Measurements from ENCODE around the gene VPS50.

Gene VPS50

DNA sequence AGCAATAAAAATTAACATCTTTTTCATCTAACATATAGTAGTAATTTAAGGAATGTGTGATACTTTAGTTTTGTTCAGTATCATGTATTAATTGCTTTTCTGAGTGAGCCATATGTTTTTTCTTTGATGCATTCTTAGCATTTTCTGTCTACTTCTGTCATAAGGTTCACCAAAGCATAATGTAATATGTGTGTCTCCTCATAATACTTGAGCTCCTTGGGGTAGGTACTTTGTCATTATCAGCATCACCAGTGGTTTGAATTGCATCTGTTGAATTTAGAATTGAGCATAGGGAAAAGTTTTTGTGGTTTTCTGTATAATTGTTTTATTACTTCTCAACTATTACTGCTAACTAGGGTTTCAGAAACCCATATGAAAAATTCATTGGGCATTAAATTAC is 26.5 kb downstream of the VPS50 start:
- no peaks in the 10 kb centered on the region for H3K27me3 ChIP-seq (ENCODE audit: insufficient read depth, low read length)
- H3K36me3 ChIP-seq (ENCODE audit: insufficient read depth, low read length), result peaks cover 8% of the 10 kb centered on the region
- H2AFZ ChIP-seq (ENCODE audit: low read depth, low read length), result no peak overlapping the region
- H3K9me3 ChIP-seq (ENCODE audit: low read length), result no peaks in the 10 kb centered on the region
- H3K4me3 ChIP-seq (ENCODE audit: low read length), result no peak overlapping the region
- no peaks in the 10 kb centered on the region for H3K4me1 ChIP-seq (ENCODE audit: insufficient read depth, low read length)

DNA sequence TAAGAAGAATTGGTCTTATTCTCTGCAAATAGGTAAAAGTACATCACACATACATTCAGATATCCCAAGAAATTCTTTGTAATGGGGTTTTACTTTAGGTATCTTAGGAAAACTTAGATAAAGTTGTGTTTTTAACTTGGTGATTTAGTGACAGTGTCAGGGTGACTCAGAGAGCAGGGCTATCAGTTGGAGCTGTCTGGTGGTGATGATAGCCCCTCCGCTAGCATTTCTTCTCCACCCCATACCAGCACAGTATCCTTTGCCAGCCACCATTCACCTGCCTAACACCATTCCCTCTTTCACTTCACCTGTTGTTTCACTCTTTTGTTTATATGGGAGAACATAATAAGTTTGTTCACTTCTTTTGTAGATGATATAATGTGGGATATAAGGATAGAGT is 30.4 kb downstream of the VPS50 start:
- Histone ChIP-seq H3K36me3 (ENCODE audit: insufficient read depth, low read length) (peaks cover 6% of the 10 kb centered on the region), H3K27me3 (ENCODE audit: insufficient read depth, low read length) (no peaks in the 10 kb centered on the region), H3K9me3 (ENCODE audit: low read length) (no peaks in the 10 kb centered on the region), H3K4me1 (ENCODE audit: insufficient read depth, low read length) (no peaks in the 10 kb centered on the region), H3K4me3 (ENCODE audit: low read length) (no peak overlapping the region), H2AFZ (ENCODE audit: low read depth, low read length) (no peak overlapping the region)

- Histone ChIP-seq H3K27me3 (ENCODE audit: insufficient read depth, low read length) (no peaks in the 10 kb centered on the region), H3K9me3 (ENCODE audit: low read length) (no peaks in the 10 kb centered on the region), H3K4me3 (ENCODE audit: low read length) (no peak overlapping the region), H3K36me3 (ENCODE audit: insufficient read depth, low read length) (peaks cover 6% of the 10 kb centered on the region), H2AFZ (ENCODE audit: low read depth, low read length) (no peak overlapping the region), H3K4me1 (ENCODE audit: insufficient read depth, low read length) (no peaks in the 10 kb centered on the region)
These were observed 33.1 kb downstream of the VPS50 start for GRCh38 chr7:93265220-93265619.

GRCh38 chr7:93279541-93279940 is 47.4 kb downstream of the VPS50 start:
- H3K9me3 ChIP-seq (ENCODE audit: low read length), result no peaks in the 10 kb centered on the region
- H3K36me3 ChIP-seq (ENCODE audit: insufficient read depth, low read length), result peaks cover 17% of the 10 kb centered on the region
- no peak overlapping the region for H3K4me3 ChIP-seq (ENCODE audit: low read length)
- no peak overlapping the region for H2AFZ ChIP-seq (ENCODE audit: low read depth, low read length)
- H3K4me1 ChIP-seq (ENCODE audit: insufficient read depth, low read length), result no peaks in the 10 kb centered on the region
- no peaks in the 10 kb centered on the region for H3K27me3 ChIP-seq (ENCODE audit: insufficient read depth, low read length)

DNA sequence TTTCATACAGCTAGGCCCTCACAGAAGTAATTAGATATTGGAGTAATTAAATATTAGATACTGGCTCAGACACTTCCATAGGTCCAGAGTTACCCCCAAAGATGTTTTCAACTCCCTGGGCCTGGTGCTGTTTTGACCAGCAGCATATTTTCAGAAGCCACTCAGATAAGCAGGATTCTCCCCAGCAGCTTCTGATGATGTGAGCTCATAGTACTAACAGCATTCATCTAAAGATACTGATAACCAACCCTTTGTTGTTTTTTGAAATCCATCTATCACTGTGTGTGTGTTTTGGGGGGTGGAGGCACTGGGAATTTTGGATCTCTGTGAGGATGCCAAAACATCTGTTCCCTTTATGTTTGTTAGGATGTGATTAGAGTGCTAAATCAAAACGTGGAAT is 52.7 kb downstream of the VPS50 start:
- Histone ChIP-seq H3K36me3 (ENCODE audit: insufficient read depth, low read length) (no peaks in the 10 kb centered on the region), H2AFZ (ENCODE audit: low read depth, low read length) (no peak overlapping the region), H3K9me3 (ENCODE audit: low read length) (no peaks in the 10 kb centered on the region), H3K27me3 (ENCODE audit: insufficient read depth, low read length) (no peaks in the 10 kb centered on the region), H3K4me1 (ENCODE audit: insufficient read depth, low read length) (no peaks in the 10 kb centered on the region), H3K4me3 (ENCODE audit: low read length) (no peak overlapping the region)

- H3K27me3 ChIP-seq (ENCODE audit: insufficient read depth, low read length), result no peaks in the 10 kb centered on the region
- no peaks in the 10 kb centered on the region for H3K4me1 ChIP-seq (ENCODE audit: insufficient read depth, low read length)
- H3K4me3 ChIP-seq (ENCODE audit: low read length), result no peak overlapping the region
- peaks cover 5% of the 10 kb centered on the region for H3K36me3 ChIP-seq (ENCODE audit: insufficient read depth, low read length)
- H2AFZ ChIP-seq (ENCODE audit: low read depth, low read length), result no peak overlapping the region
- H3K9me3 ChIP-seq (ENCODE audit: low read length), result no peaks in the 10 kb centered on the region
These were observed 61.1 kb downstream of the VPS50 start for GRCh38 chr7:93293229-93293628.

- Histone ChIP-seq H3K9me3 (ENCODE audit: low read length) (no peaks in the 10 kb centered on the region), H2AFZ (ENCODE audit: low read depth, low read length) (no peak overlapping the region), H3K36me3 (ENCODE audit: insufficient read depth, low read length) (peaks cover 7% of the 10 kb centered on the region), H3K27me3 (ENCODE audit: insufficient read depth, low read length) (no peaks in the 10 kb centered on the region), H3K4me1 (ENCODE audit: insufficient read depth, low read length) (no peaks in the 10 kb centered on the region), H3K4me3 (ENCODE audit: low read length) (no peak overlapping the region)
These were observed 66.0 kb downstream of the VPS50 start for GRCh38 chr7:93298206-93298605.

- Histone ChIP-seq H2AFZ (ENCODE audit: low read depth, low read length) (no peak overlapping the region), H3K4me1 (ENCODE audit: insufficient read depth, low read length) (no peaks in the 10 kb centered on the region), H3K9me3 (ENCODE audit: low read length) (no peaks in the 10 kb centered on the region), H3K4me3 (ENCODE audit: low read length) (no peak overlapping the region), H3K27me3 (ENCODE audit: insufficient read depth, low read length) (no peaks in the 10 kb centered on the region), H3K36me3 (ENCODE audit: insufficient read depth, low read length) (peaks cover 7% of the 10 kb centered on the region)
These were observed 66.5 kb downstream of the VPS50 start for GRCh38 chr7:93298671-93299070.

DNA sequence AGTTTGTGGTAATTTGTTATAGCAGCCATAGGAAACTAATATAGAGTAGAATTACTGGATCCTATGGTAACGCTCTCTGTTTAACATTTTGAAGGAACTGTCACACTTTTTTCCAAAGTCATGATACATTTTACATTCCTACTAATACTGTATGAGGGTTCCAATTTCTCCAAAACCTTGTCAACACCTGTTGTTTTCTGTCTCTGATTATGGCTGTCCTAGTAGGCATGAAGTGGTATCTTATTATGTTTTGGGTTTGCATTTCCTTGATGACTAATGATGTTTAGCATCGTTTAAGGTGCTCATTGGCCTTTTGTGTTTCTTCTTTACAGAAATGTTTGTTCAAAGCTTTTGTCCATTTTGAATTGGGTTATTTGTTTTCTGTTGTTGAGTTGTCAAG is 69.6 kb downstream of the VPS50 start:
- Histone ChIP-seq H3K4me3 (ENCODE audit: low read length) (no peak overlapping the region), H2AFZ (ENCODE audit: low read depth, low read length) (no peak overlapping the region), H3K4me1 (ENCODE audit: insufficient read depth, low read length) (no peaks in the 10 kb centered on the region), H3K27me3 (ENCODE audit: insufficient read depth, low read length) (no peaks in the 10 kb centered on the region), H3K36me3 (ENCODE audit: insufficient read depth, low read length) (peaks cover 4% of the 10 kb centered on the region), H3K9me3 (ENCODE audit: low read length) (no peaks in the 10 kb centered on the region)

DNA sequence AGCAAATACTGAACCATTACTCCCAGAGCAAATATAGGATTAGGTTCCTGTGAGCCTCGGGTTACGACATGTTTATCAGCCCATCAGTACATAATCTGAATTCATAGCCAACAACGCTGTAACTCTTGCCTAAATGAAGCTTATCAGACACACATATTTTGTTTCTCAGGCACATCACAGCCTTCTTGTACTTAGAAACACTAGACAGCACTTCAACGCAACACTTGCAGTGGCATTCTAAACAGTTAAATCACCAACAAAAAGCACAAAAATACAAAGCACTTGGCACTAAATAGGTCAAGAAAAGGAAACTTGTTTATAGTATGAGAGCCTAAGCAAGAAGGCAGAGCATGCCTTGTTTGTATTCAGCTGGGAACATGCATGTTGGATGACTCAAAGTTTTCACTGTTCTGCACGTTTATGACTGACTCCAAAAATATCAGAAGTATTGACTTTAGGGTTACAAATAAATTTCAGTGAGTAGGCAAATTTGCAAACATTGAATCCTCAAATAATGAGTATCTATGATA is 75.0 kb downstream of the VPS50 start:
- H3K4me1 ChIP-seq (ENCODE audit: insufficient read depth, low read length), result no peaks in the 10 kb centered on the region
- H3K36me3 ChIP-seq (ENCODE audit: insufficient read depth, low read length), result peaks cover 15% of the 10 kb centered on the region
- no peaks in the 10 kb centered on the region for H3K9me3 ChIP-seq (ENCODE audit: low read length)
- no peak overlapping the region for H3K4me3 ChIP-seq (ENCODE audit: low read length)
- no peaks in the 10 kb centered on the region for H3K27me3 ChIP-seq (ENCODE audit: insufficient read depth, low read length)
- H2AFZ ChIP-seq (ENCODE audit: low read depth, low read length), result no peak overlapping the region

DNA sequence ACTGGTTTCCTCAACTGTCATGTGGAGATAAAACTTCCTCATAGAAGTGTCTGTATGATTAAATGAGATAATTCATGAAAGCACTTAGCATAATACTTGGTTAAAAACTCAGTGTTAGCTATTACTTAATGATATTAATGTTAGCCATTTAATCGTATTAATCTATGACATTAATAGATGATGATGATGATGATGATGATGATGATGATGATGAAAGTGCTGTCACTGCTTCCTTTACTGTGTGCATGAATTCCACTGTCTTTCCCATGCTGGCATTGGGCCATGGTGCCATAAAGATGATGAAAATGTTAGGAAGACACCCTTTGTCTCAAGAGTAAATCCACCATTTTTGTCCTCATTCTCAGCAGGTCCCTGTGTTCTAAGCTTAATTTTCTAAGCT is 75.8 kb downstream of the VPS50 start:
- no peak overlapping the region for H3K4me3 ChIP-seq (ENCODE audit: low read length)
- H3K4me1 ChIP-seq (ENCODE audit: insufficient read depth, low read length), result no peaks in the 10 kb centered on the region
- H3K27me3 ChIP-seq (ENCODE audit: insufficient read depth, low read length), result no peaks in the 10 kb centered on the region
- peaks cover 18% of the 10 kb centered on the region for H3K36me3 ChIP-seq (ENCODE audit: insufficient read depth, low read length)
- no peaks in the 10 kb centered on the region for H3K9me3 ChIP-seq (ENCODE audit: low read length)
- H2AFZ ChIP-seq (ENCODE audit: low read depth, low read length), result no peak overlapping the region

- H3K27me3 ChIP-seq (ENCODE audit: insufficient read depth, low read length), result no peaks in the 10 kb centered on the region
- H3K36me3 ChIP-seq (ENCODE audit: insufficient read depth, low read length), result peaks cover 20% of the 10 kb centered on the region
- H3K9me3 ChIP-seq (ENCODE audit: low read length), result no peaks in the 10 kb centered on the region
- no peak overlapping the region for H2AFZ ChIP-seq (ENCODE audit: low read depth, low read length)
- no peak overlapping the region for H3K4me3 ChIP-seq (ENCODE audit: low read length)
- no peaks in the 10 kb centered on the region for H3K4me1 ChIP-seq (ENCODE audit: insufficient read depth, low read length)
These were observed 78.2 kb downstream of the VPS50 start for GRCh38 chr7:93310346-93310745.

DNA sequence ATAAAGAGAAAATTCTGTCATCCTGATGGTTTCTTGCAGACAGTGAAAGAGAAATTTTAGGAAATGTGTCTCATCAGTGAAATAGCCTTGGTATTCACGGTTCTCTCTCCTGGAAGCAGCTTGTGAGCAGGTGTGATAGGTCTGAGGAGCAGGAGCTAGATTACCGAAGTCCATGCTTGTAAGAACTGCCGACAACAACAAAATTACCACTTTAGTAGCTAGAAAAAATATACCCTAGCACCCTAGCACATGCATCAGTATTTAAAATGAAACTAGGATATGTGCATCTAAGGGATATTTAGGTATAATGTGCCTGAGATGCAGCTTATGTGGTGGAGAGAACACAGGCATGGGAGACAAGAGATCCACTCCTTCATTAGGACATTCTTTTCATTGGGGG is 82.3 kb downstream of the VPS50 start:
- Histone ChIP-seq H3K4me3 (ENCODE audit: low read length) (no peak overlapping the region), H3K27me3 (ENCODE audit: insufficient read depth, low read length) (no peaks in the 10 kb centered on the region), H3K36me3 (ENCODE audit: insufficient read depth, low read length) (peaks cover 11% of the 10 kb centered on the region), H3K4me1 (ENCODE audit: insufficient read depth, low read length) (no peaks in the 10 kb centered on the region), H3K9me3 (ENCODE audit: low read length) (no peaks in the 10 kb centered on the region), H2AFZ (ENCODE audit: low read depth, low read length) (no peak overlapping the region)

GRCh38 chr7:93315896-93316295 is 83.7 kb downstream of the VPS50 start:
- H3K36me3 ChIP-seq (ENCODE audit: insufficient read depth, low read length), result peaks cover 10% of the 10 kb centered on the region
- H3K27me3 ChIP-seq (ENCODE audit: insufficient read depth, low read length), result no peaks in the 10 kb centered on the region
- no peak overlapping the region for H3K4me3 ChIP-seq (ENCODE audit: low read length)
- H2AFZ ChIP-seq (ENCODE audit: low read depth, low read length), result no peak overlapping the region
- H3K9me3 ChIP-seq (ENCODE audit: low read length), result peaks cover 3% of the 10 kb centered on the region
- no peaks in the 10 kb centered on the region for H3K4me1 ChIP-seq (ENCODE audit: insufficient read depth, low read length)
